Hepatocyte (in vitro differentiated cells): Measurements from ENCODE around the gene CEP128. TPM values are rescaled to one million over a fixed set of nuclear protein-coding genes. Genes with fewer than 3 reads are reported as not detected.
A peak's percentile ranks its signal among the peaks of the same experiment; 100 is the strongest.

Source experiments
- DNase-seq: peaks from one replicate; pipeline ENCODE4 v3.0.0-alpha.2; 2016; ENCODE audit warnings: low spot score
- H2AFZ ChIP-seq: fragments of 200-600 bp; sonication (generic); 2 replicates; pipeline ENCODE4 v1.6.0; 2016; ENCODE audit warnings: antibody characterized with exemption, mild to moderate bottlenecking
- H3K27ac ChIP-seq: fragments of 200-600 bp; sonication (generic); 2 replicates; pipeline ENCODE4 v1.5.1; 2016; ENCODE audit warnings: mild to moderate bottlenecking
- H3K27me3 ChIP-seq: fragments of 200-600 bp; sonication (generic); 2 replicates; pipeline ENCODE4 v1.6.1; 2016
- H3K36me3 ChIP-seq: fragments of 200-600 bp; sonication (generic); replicated peaks from 2 replicates; pipeline ENCODE4 v1.5.1; 2016; ENCODE audit warnings: low read depth; ENCODE audit not compliant: insufficient read depth
- H3K4me1 ChIP-seq: fragments of 200-600 bp; sonication (generic); 2 replicates; pipeline ENCODE4 v1.5.1; 2016; ENCODE audit warnings: mild to moderate bottlenecking, moderate library complexity; ENCODE audit not compliant: insufficient read depth
- H3K4me2 ChIP-seq: fragments of 200-600 bp; sonication (generic); 2 replicates; pipeline ENCODE4 v1.6.0; 2016
- H3K4me3 ChIP-seq: fragments of 200-600 bp; sonication (generic); 2 replicates; pipeline ENCODE4 v1.5.1; 2016; ENCODE audit warnings: mild to moderate bottlenecking
- H3K79me2 ChIP-seq: fragments of 200-600 bp; sonication (generic); 2 replicates; pipeline ENCODE4 v1.6.0; 2017; ENCODE audit warnings: mild to moderate bottlenecking
- H3K9me2 ChIP-seq: fragments of 200-600 bp; sonication (generic); replicated peaks from 2 replicates; pipeline ENCODE4 v1.6.0; 2017; ENCODE audit warnings: mild to moderate bottlenecking; ENCODE audit not compliant: insufficient read depth
- H3K9me3 ChIP-seq: fragments of 200-600 bp; sonication (generic); 2 replicates; pipeline ENCODE4 v1.5.1; 2016; ENCODE audit warnings: low read depth, mild to moderate bottlenecking
- H4K20me1 ChIP-seq: fragments of 200-600 bp; sonication (generic); 2 replicates; pipeline ENCODE4 v1.6.0; 2016; ENCODE audit warnings: mild to moderate bottlenecking; ENCODE audit not compliant: insufficient read depth, poor library complexity, severe bottlenecking
- EZH2 ChIP-seq: fragments of 200-600 bp; sonication (generic); IDR thresholded peaks from 2 replicates; pipeline ENCODE4 v1.6.1; 2016; ENCODE audit warnings: antibody characterized with exemption, mild to moderate bottlenecking, borderline replicate concordance
- EZH2phosphoT487 ChIP-seq: fragments of 200-600 bp; sonication (generic); IDR thresholded peaks from one replicate; pipeline ENCODE4 v1.6.1; 2018; ENCODE audit warnings: antibody characterized with exemption, mild to moderate bottlenecking, low read depth, moderate library complexity; ENCODE audit not compliant: unreplicated experiment, severe bottlenecking
- WGBS: methylation state at CpG from one replicate; pipeline ENCODE4 v1.1.6; 2016; ENCODE audit warnings: low lambda C conversion rate; ENCODE audit errors: missing lambda C conversion rate; 5-methylcytosine and 5-hydroxymethylcytosine counted together
- polyA plus RNA-seq: library from polyadenylated mRNA; unstranded; fragments of >200 nt; fragmentation: Nextera tagmentation; extraction: Ambion mirVana; gene quantifications from 2 replicates; pipeline ENCODE4 v1.2.1, GENCODE V29; 2016
- total RNA-seq: library from RNA; depleted of rRNA; stranded (reverse); fragments of >200 nt; gene quantifications from 2 replicates; pipeline ENCODE4 v1.2.3, GENCODE V29; 2014
- TF ChIP-seq, protein P1 (sequence below): fragments of 200-600 bp; sonication (generic); IDR thresholded peaks from 2 replicates; pipeline ENCODE4 v1.5.1; 2016; ENCODE audit warnings: antibody characterized with exemption, mild to moderate bottlenecking; ENCODE audit not compliant: poor library complexity

The CEP128 gene
- total and polyA plus RNA-seq, 2 experiments from 2014 or later, result 1.4 to 3.6 TPM

DNA sequence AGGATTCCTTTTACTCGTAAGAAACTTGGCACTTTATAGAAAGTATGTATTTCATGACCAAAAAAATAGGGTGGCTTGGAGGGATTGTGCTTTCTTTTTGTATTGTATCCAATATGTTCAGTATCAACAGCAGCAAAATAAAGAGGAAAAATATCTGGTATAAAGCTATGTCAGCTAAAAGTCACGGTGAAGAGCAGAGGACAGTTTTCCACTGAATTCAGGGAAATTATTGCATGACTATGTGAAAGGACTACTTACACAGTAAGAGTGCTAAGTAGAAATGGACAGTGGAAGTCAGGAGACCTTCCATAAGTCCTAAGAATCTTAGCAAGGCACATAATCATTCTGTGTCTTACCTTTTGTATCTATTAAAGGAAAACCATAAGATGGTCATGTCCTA, 33.1 kb upstream of the CEP128 start:
- Histone ChIP-seq H4K20me1 (no peaks in the 10 kb centered on the region), H3K36me3 (no peaks in the 10 kb centered on the region), H3K9me3 (no peaks in the 10 kb centered on the region), H3K27me3 (no peaks in the 10 kb centered on the region), H3K4me3 (no peak overlapping the region), H3K4me1 (peaks cover 8% of the 10 kb centered on the region), H3K27ac (no peak overlapping the region), H3K4me2 (no peak overlapping the region), H2AFZ (no peak overlapping the region), H3K79me2 (no peaks in the 10 kb centered on the region), H3K9me2 (no peaks in the 10 kb centered on the region)
- no peak for DNase-seq
- WGBS, result 71% methylated on average over 2 of the region's 2 CpGs
- no peak for TF ChIP-seq EZH2
- TF ChIP-seq, protein P1, sequence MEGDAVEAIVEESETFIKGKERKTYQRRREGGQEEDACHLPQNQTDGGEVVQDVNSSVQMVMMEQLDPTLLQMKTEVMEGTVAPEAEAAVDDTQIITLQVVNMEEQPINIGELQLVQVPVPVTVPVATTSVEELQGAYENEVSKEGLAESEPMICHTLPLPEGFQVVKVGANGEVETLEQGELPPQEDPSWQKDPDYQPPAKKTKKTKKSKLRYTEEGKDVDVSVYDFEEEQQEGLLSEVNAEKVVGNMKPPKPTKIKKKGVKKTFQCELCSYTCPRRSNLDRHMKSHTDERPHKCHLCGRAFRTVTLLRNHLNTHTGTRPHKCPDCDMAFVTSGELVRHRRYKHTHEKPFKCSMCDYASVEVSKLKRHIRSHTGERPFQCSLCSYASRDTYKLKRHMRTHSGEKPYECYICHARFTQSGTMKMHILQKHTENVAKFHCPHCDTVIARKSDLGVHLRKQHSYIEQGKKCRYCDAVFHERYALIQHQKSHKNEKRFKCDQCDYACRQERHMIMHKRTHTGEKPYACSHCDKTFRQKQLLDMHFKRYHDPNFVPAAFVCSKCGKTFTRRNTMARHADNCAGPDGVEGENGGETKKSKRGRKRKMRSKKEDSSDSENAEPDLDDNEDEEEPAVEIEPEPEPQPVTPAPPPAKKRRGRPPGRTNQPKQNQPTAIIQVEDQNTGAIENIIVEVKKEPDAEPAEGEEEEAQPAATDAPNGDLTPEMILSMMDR, result no peak
- TF ChIP-seq EZH2phosphoT487, result no peak

DNA sequence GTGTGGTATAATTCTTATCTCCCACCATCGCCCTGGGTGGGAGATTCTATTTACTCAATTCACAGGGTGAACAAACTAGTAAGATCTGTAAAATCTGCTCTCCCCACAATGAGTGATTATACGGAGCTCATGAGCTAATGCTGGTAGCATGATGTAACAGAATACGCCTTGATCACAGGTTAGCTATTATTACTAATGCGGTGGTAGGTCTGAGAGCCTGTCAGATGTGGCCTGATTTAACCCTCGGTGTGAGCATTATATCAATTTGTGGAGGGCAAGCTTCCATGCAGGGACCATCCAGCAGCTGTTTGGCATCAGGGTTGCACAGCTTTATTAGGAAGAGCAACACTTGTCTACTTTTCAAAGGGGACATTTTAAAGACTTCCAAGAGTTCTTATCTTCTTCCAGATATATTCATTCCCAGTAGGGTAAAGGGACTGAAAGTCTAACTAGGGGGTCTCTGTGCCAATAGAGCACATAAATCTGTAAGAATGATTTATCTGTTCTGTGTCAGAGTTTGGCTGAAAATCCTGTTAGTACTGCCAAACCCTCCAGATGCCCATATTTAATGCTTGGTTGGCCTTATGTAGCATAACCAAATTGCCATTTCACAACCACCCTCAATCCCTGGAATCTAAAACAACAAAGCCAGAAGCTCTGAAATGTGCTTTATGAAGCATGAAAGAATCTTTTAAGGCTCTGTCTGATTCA, 32.5 kb upstream of the CEP128 start:
- Histone ChIP-seq H4K20me1 (no peaks in the 10 kb centered on the region), H3K4me2 (no peak overlapping the region), H2AFZ (no peak overlapping the region), H3K9me3 (no peaks in the 10 kb centered on the region), H3K4me3 (no peak overlapping the region), H3K36me3 (no peaks in the 10 kb centered on the region), H3K9me2 (no peaks in the 10 kb centered on the region), H3K27me3 (no peaks in the 10 kb centered on the region), H3K4me1 (peaks cover 8% of the 10 kb centered on the region), H3K79me2 (no peaks in the 10 kb centered on the region), H3K27ac (no peak overlapping the region)
- no peak for TF ChIP-seq EZH2phosphoT487
- TF ChIP-seq, protein P1, result no peak
- no peak for TF ChIP-seq EZH2
- WGBS, result 53% methylated on average over 5 of the region's 5 CpGs
- DNase-seq, result peak; percentile 3

DNA sequence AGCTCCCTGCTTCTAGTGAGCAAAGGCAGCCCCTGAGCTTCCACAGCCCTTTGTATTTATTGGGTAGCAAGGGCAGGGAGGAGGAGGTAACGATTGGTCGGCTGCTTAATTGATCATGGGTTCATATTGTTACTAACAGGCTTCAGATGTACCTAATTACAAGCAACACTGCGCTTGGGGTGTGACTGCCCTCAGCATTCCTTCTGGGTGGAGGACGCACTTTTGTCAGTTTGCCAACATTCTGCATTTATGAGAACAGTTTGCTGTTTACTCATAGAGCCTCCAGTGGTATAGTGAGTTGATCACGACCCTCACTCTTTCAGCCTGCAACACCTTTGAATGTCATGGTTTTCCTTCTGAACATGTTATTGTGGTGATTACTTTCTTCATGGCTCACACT, 23.5 kb upstream of the CEP128 start:
- Histone ChIP-seq H3K4me3 (no peak overlapping the region), H3K4me1 (no peaks in the 10 kb centered on the region), H3K27me3 (peaks cover 7% of the 10 kb centered on the region), H3K9me2 (no peaks in the 10 kb centered on the region), H4K20me1 (no peaks in the 10 kb centered on the region), H3K4me2 (no peak overlapping the region), H2AFZ (no peak overlapping the region), H3K79me2 (no peaks in the 10 kb centered on the region), H3K36me3 (no peaks in the 10 kb centered on the region), H3K9me3 (no peaks in the 10 kb centered on the region), H3K27ac (no peak overlapping the region)
- DNase-seq, result no peak
- WGBS, result 74% methylated on average over 5 of the region's 5 CpGs
- TF ChIP-seq EZH2phosphoT487 (no peak), EZH2 (no peak)
- TF ChIP-seq, protein P1, result no peak
